NT2/D1 (cell line): ENCODE data around the gene TAF11L13.

Experiments used
- SUZ12 ChIP-seq: IDR thresholded peaks from 2 replicates; pipeline ENCODE4 v1.6.1; 2011; ENCODE audit not compliant: insufficient read length, insufficient read depth; ENCODE audit errors: extremely low read depth
- YY1 ChIP-seq: IDR thresholded peaks from 2 replicates; pipeline ENCODE4 v1.6.1; 2011; ENCODE audit not compliant: insufficient read length, insufficient read depth
- ZNF274 ChIP-seq: IDR thresholded peaks from 2 replicates; pipeline ENCODE4 v1.6.1; 2011; ENCODE audit warnings: mild to moderate bottlenecking, low read depth, low read length

DNA sequence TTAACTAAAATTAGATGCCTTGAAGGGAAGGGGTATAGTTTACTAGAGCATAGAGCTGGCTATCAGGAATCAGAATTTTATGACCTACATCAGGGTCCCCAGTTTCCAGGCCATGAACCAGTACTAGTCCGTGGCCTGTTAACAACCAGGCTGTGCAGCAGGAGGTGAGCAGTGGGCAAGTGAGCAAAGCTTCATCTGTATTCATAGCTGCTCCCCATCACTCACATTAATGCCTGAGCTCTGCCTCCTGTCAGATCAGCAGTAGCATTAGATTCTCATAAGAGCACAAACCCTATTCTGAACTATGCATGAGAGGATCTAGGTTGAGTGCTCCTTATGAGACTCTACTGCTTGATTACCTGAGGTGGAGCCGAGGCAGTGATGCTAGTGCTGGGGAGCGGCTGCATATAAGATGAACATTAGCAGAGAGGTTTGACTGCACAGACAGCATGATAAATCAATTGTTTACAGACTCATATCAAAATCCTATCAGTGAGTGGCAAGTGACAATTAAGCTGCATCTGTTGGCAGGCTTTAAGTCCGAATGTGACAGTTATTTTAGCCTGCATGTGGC lies 47.0 kb downstream of the TAF11L13 start:
- TF ChIP-seq SUZ12 (no peak), YY1 (no peak), ZNF274 (no peak)
